DOHH2 (cell line): ENCODE measurements around the gene MAN2A1.

Experiments
- EZH2phosphoT487 ChIP-seq: fragments of 200-600 bp; sonication (generic); IDR thresholded peaks from 2 replicates; pipeline ENCODE4 v1.6.1; 2017; ENCODE audit warnings: borderline replicate concordance, mild to moderate bottlenecking, antibody characterized with exemption, low read length, moderate library complexity, mixed read lengths
- TF ChIP-seq, protein P1 (sequence below): fragments of 200-600 bp; sonication (generic); IDR thresholded peaks from one replicate; pipeline ENCODE4 v1.5.1; 2014; ENCODE audit warnings: antibody characterized with exemption, mild to moderate bottlenecking, low read depth, low read length; ENCODE audit not compliant: poor library complexity, severe bottlenecking

DNA sequence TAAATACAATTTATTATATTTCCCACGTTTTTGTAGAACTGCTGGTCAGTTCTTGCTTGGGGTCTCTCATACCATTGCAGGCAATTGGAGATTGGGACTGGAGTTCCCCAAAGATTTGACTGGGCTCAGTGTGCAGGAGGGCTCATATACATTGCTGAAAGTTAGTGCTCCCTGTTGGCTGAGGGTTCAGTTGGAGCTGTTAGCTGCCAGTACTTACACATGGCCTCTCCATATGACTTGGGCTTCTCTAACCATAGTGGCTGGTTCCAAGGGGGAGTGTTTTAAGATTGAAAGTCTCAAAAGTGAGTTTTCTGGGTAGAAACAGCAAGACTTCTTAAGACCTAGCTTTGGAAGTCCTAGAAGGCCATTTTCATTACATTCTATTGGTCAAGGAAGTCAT lies 102.9 kb downstream of the MAN2A1 start:
- TF ChIP-seq, protein P1, sequence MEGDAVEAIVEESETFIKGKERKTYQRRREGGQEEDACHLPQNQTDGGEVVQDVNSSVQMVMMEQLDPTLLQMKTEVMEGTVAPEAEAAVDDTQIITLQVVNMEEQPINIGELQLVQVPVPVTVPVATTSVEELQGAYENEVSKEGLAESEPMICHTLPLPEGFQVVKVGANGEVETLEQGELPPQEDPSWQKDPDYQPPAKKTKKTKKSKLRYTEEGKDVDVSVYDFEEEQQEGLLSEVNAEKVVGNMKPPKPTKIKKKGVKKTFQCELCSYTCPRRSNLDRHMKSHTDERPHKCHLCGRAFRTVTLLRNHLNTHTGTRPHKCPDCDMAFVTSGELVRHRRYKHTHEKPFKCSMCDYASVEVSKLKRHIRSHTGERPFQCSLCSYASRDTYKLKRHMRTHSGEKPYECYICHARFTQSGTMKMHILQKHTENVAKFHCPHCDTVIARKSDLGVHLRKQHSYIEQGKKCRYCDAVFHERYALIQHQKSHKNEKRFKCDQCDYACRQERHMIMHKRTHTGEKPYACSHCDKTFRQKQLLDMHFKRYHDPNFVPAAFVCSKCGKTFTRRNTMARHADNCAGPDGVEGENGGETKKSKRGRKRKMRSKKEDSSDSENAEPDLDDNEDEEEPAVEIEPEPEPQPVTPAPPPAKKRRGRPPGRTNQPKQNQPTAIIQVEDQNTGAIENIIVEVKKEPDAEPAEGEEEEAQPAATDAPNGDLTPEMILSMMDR = no peak
- no peak for TF ChIP-seq EZH2phosphoT487
